ENCODE measurements around the gene S1PR5. TPM values are rescaled to one million over a fixed set of nuclear protein-coding genes. Genes with fewer than 3 reads are reported as not detected.

The S1PR5 gene, protein sequence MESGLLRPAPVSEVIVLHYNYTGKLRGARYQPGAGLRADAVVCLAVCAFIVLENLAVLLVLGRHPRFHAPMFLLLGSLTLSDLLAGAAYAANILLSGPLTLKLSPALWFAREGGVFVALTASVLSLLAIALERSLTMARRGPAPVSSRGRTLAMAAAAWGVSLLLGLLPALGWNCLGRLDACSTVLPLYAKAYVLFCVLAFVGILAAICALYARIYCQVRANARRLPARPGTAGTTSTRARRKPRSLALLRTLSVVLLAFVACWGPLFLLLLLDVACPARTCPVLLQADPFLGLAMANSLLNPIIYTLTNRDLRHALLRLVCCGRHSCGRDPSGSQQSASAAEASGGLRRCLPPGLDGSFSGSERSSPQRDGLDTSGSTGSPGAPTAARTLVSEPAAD
- total RNA-seq: under 1 TPM; 0.17 to 0.56 TPM
- polyA plus RNA-seq: under 1 TPM; 0.32 to 0.36 TPM

- peaks cover 2 to 21% (median 4%) of the 10 kb centered on the region in 4 donors for H3K27me3 ChIP-seq (ENCODE audit: control insufficient read depth in 4 of 4, insufficient read depth in 4 of 4, low read length in 3 of 4)
- H3K9ac ChIP-seq (ENCODE audit: low read depth in 1 of 2, low read length in 2 of 2): peak within 1 kb of the TSS in 1 of 2 donors; percentile 22
- peak within 1 kb of the TSS in 1 of 3 donors; percentile 27 for H3K4me3 ChIP-seq (ENCODE audit: low read depth in 1 of 3, low read length in 3 of 3)
- no peak for DNase-seq (ENCODE audit: low spot score)
- H3K36me3 ChIP-seq (ENCODE audit: control insufficient read depth in 4 of 4, insufficient read depth in 3 of 4, low read depth in 1 of 4, low read length in 3 of 4): no peaks in the 10 kb centered on the region
- H3K9me3 ChIP-seq (ENCODE audit: control insufficient read depth in 4 of 4, low read length in 3 of 4): no peaks in the 10 kb centered on the region
- WGBS: 2% methylated on average over 39 of the region's 39 CpGs
- peak within 1 kb of the TSS in 1 of 2 donors; percentile 28 for H3K27ac ChIP-seq (ENCODE audit: low read depth in 1 of 2, low read length in 2 of 2)
- TF ChIP-seq, protein P1, sequence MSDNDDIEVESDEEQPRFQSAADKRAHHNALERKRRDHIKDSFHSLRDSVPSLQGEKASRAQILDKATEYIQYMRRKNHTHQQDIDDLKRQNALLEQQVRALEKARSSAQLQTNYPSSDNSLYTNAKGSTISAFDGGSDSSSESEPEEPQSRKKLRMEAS (IDR thresholded peaks at IDR 0.05): no peak
- TF ChIP-seq YY1 (IDR thresholded peaks at IDR 0.05): no peak
- TF ChIP-seq GABPA (IDR thresholded peaks at IDR 0.05 in 1 of 2, conservative IDR thresholded peaks at IDR 0.05 in 1 of 2): no peak
- TF ChIP-seq FOXA2 (IDR thresholded peaks at IDR 0.05): no peak
- no peak for TF ChIP-seq TAF1 (conservative IDR thresholded peaks at IDR 0.05)
- TF ChIP-seq, protein P2, sequence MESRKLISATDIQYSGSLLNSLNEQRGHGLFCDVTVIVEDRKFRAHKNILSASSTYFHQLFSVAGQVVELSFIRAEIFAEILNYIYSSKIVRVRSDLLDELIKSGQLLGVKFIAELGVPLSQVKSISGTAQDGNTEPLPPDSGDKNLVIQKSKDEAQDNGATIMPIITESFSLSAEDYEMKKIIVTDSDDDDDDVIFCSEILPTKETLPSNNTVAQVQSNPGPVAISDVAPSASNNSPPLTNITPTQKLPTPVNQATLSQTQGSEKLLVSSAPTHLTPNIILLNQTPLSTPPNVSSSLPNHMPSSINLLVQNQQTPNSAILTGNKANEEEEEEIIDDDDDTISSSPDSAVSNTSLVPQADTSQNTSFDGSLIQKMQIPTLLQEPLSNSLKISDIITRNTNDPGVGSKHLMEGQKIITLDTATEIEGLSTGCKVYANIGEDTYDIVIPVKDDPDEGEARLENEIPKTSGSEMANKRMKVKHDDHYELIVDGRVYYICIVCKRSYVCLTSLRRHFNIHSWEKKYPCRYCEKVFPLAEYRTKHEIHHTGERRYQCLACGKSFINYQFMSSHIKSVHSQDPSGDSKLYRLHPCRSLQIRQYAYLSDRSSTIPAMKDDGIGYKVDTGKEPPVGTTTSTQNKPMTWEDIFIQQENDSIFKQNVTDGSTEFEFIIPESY (IDR thresholded peaks at IDR 0.05): no peak
- TF ChIP-seq RXRA (IDR thresholded peaks at IDR 0.05): no peak
- TF ChIP-seq EGR1 (IDR thresholded peaks at IDR 0.05; ENCODE audit: low read depth in 2 of 2): no peak
- no peak for TF ChIP-seq RAD21 (IDR thresholded peaks at IDR 0.05)
- no peak for TF ChIP-seq JUND (IDR thresholded peaks at IDR 0.05)
- TF ChIP-seq NR2F2 (IDR thresholded peaks at IDR 0.05): no peak
- TF ChIP-seq, protein P3, sequence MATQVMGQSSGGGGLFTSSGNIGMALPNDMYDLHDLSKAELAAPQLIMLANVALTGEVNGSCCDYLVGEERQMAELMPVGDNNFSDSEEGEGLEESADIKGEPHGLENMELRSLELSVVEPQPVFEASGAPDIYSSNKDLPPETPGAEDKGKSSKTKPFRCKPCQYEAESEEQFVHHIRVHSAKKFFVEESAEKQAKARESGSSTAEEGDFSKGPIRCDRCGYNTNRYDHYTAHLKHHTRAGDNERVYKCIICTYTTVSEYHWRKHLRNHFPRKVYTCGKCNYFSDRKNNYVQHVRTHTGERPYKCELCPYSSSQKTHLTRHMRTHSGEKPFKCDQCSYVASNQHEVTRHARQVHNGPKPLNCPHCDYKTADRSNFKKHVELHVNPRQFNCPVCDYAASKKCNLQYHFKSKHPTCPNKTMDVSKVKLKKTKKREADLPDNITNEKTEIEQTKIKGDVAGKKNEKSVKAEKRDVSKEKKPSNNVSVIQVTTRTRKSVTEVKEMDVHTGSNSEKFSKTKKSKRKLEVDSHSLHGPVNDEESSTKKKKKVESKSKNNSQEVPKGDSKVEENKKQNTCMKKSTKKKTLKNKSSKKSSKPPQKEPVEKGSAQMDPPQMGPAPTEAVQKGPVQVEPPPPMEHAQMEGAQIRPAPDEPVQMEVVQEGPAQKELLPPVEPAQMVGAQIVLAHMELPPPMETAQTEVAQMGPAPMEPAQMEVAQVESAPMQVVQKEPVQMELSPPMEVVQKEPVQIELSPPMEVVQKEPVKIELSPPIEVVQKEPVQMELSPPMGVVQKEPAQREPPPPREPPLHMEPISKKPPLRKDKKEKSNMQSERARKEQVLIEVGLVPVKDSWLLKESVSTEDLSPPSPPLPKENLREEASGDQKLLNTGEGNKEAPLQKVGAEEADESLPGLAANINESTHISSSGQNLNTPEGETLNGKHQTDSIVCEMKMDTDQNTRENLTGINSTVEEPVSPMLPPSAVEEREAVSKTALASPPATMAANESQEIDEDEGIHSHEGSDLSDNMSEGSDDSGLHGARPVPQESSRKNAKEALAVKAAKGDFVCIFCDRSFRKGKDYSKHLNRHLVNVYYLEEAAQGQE (IDR thresholded peaks at IDR 0.05): no peak
- no peak for TF ChIP-seq HNF4A (conservative IDR thresholded peaks at IDR 0.05)
- TF ChIP-seq SP1 (IDR thresholded peaks at IDR 0.05): no peak
- TF ChIP-seq CTCF (IDR thresholded peaks at IDR 0.05; ENCODE audit: low read depth, low read length, missing input control): no peak
- TF ChIP-seq HNF4G (IDR thresholded peaks at IDR 0.05): no peak
- TF ChIP-seq FOXA1 (IDR thresholded peaks at IDR 0.05): no peak
- TF ChIP-seq ATF3 (IDR thresholded peaks at IDR 0.05): no peak
- peaks cover 2 to 27% (median 11%) of the 10 kb centered on the region in 4 donors for H3K4me1 ChIP-seq (ENCODE audit: control insufficient read depth in 4 of 4, insufficient read depth in 4 of 4, low read length in 3 of 4)
Observed at GRCh38 chr19:10517361-10517759, at the start of gene S1PR5. Gene S1PR5 (minus strand): TSS chr19:10517447. CDS start chr19:10515011, 2,436 bp downstream.

Measured in liver (tissue), 9 donors.